SIG-M5 treated with dmso at 0.1 percent for 504 hours (cell line): ENCODE data around the gene TXLNA.

Experiments
- DNase-seq: peaks from one replicate; lab custom pipeline; 2025; ENCODE audit not compliant: unreplicated experiment; lab: John Stamatoyannopoulos, UW

TXLNA gene

DNA sequence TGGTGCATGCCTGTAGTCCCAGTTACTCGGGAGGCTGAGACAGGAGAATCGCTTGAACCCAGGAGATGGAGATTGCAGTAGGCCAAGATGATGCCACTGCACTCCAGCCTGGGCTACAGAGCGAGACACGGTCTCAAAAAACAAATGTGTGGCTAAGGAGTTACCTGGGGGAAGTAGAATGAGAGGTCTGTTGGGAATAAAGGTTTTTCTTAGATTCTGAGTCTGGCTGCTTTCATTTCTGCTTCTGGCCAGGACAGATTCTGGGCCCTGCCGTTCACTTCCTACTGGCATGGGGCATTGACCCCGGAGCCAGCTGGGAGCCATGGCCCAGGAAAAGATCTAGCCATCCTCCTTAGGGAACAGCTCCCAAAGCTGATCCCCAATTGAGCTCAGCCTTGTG is 29.0 kb downstream of the TXLNA start:
- no peak for DNase-seq

GRCh38 chr1:32208891-32209328 is 29.4 kb downstream of the TXLNA start, which contains the start of gene DCDC2B:
DCDC2B (plus strand) TSS chr1:32209089; CDS start chr1:32209094, 5 bp downstream.
- no peak for DNase-seq

DNA sequence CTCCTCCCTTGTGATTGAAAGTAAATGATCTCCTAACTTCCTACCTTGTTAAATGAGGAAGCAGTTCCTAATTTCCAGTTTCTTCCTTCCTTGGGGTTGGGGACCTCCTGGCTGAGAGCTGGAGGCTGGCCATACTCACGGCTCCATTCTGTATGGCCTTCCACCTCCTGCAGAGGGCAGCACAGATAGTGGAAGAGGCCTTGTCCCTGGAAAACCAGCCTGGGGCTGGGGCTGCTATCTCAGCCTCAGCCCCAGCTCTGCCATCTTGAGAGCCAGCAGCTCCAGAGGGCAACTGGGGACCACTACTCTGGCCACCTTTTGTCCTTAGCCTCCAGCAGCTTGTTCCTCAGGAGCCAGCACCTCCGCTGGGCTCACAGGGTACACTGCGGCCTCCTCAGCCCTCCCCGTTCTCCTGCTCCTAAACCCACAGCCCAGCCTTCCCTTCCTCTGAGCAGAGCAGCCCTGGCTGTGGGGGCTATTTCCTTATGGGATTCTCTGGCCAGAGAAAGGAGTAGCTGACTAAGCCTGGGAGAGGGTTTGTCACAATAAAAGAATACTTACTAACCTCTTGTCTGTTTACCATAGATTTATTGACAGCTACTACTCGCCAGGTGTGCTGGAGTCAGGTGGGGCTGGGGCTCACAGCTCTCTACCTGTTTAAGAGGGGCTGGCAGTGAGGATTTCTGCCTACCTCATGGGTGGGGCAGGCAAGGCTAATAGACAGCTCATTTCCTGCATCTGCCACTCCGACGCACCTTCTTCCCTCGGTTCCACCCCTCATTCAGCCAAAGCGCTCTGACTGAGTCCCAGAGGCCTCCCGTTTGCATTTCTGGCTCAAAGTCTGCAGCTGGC is 36.4 kb downstream of the TXLNA start:
- DNase-seq: peak; percentile 48

DNA sequence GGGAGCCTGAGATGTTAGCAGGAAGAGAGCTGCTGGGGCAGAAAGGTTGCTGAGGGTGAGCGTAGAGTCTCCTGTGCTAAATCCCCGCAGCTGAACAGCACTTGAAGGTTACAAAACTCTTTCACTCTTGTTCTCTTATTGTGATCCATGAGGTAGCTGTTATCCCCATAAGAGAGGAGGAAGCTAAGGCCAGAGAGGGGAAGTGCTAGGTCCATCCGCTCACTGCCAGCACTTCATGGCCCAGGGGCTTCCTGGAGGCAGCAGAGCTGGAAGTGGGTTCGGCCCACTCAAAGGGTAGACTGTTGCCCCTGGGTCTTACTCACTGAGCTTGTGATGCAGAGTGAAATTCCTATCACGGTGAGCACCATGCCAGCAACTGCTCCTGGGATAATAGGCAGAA is 37.1 kb downstream of the TXLNA start:
- DNase-seq: no peak

- DNase-seq: no peak
These were observed 39.5 kb downstream of the TXLNA start for GRCh38 chr1:32219022-32219421.

DNA sequence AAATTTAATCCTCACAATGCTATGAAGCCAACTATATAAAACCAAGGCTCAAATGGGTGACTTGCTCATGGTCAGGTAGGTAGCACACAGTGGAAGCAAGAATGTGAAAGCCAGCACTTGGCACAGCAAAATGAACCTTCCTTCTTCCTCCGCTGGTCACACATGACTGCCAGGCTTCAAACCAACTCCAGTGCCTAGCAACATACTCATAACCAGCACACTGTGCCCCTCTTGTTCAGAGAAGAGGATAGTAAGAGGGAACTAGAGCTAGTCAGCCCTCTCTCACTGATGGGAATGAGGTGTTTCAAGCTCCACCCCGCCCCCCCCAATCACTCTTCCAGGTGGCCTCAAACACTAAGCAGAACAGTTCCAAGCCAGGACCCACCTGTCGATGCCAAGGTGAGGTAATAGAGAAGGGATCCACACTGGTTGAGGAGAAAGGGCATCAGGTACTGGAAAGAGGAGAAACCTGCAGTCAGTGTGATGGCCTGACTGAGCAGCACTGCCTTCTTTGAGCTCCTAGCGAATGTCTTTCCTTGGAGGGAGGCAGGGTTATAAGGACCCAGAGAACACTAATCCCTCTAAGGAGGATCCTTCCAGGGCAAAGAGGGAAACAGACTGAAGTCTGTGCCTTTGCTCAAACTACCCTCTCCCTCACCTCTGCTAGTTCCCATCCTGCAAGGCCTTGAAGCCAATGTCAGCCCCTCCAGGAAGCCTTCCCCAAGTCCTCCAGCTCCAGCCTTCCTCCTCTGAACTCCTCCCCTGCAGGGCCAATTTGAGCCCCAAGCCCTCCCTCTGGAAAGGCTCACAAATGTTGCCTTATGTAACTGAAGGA is 41.5 kb downstream of the TXLNA start:
- no peak for DNase-seq

DNA sequence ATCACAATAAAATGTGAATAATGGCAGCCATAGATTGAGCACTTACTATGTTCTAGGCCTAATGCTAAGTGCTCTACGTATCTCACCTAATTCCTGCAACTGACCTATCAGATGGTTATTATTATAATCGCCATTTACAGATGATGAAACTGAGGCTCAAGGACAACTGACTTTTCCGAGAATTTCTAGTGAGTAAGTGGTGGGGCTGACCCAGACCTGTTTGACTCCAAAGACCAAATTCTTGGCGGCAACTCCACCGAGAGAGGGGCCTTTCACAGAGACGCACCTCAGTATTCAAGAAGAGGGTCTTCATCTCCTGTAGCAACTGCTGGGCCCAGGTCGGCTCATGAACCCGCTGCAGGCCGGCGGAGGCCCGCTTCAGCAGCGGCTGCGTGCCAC is 42.1 kb downstream of the TXLNA start:
- DNase-seq: no peak

GRCh38 chr1:32221980-32222755 is 42.7 kb downstream of the TXLNA start, which contains the start of the genes EIF3I and TMEM234:
EIF3I (plus strand) TSS chr1:32222407; CDS start chr1:32222442, 35 bp downstream.
TMEM234 (minus strand) TSS chr1:32222353; CDS start chr1:32222322, 31 bp downstream.
- DNase-seq: peak; percentile 87

DNA sequence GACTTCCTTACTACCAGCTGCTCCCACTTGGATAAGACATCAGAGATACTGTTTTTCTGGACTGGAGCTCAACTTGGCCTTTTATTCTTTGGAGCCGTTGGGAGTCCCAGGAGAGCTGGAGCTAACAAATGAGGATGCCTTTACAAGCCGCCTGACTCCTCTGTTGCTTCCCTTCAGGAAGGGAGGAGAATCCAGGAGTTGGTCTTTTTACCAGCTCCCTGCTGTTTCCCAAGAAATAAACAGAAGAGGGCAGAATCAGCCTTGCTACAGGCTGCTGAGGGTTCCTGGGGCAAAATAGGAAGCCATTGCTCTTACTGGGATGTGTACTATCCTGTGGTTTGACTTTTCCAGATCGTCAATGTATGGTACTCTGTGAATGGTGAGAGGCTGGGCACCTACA is 44.2 kb downstream of the TXLNA start:
- no peak for DNase-seq

GRCh38 chr1:32224285-32224684 is 44.8 kb downstream of the TXLNA start:
- DNase-seq: no peak

GRCh38 chr1:32228771-32229170 is 49.3 kb downstream of the TXLNA start:
- DNase-seq: no peak

DNA sequence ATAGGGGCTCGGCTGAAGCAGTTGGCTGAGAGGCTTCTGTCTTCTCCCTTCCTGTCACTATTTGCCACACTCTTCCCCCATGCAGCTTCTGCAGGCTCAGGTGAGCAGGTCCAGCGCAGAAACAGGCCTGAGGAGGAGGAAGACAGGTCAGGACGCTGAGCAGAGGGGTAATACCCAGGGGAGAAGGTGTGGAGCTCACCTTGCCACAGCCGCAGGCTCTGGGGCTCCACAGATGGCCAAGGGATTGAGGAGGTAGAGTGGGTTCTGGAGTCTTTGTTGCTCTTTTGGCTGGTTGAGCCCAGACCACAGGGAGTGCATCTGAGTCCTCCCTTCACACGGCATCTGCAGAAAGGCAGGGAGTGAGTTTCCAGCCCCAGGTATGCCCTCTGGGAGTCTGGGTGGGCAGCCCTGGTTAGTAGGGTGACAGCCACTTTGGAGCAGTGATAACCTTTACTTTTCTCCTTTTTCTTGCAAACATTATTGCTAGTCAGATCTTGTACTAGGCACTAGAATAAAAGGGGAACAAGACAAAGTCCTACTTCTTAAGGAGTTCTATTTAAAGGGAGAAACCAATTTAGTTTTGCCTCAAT is 52.5 kb downstream of the TXLNA start:
- DNase-seq: no peak

- DNase-seq: no peak
These were observed 53.3 kb downstream of the TXLNA start for GRCh38 chr1:32232558-32233304.

GRCh38 chr1:32234792-32235191 is 55.3 kb downstream of the TXLNA start:
- DNase-seq: no peak

GRCh38 chr1:32239337-32239736 is 59.9 kb downstream of the TXLNA start:
- no peak for DNase-seq

GRCh38 chr1:32239790-32240139 is 60.3 kb downstream of the TXLNA start:
- DNase-seq: no peak

- peak; percentile 41 for DNase-seq
These were observed 60.9 kb downstream of the TXLNA start for GRCh38 chr1:32240140-32240951.

- no peak for DNase-seq
These were observed 61.7 kb downstream of the TXLNA start for GRCh38 chr1:32241001-32241763.
